B cell (primary cell): Measurements from ENCODE around the gene DGKQ. TPM values are rescaled to one million over a fixed set of nuclear protein-coding genes. Genes with fewer than 3 reads are reported as not detected.
A peak's percentile ranks its signal among the peaks of the same experiment; 100 is the strongest.

Experiments used
- ATAC-seq: fragments of 200-7000 bp; cut with Tn5 transposase; one replicate; pipeline ENCODE4 v1.10.0; 2021; ENCODE audit warnings: low read depth, mild to moderate bottlenecking, moderate number of reproducible peaks, moderate library complexity
- CTCF ChIA-PET: fragments of 350-600 bp; sonication (Branson Sonifier 250); formaldehyde crosslinking; loops from one replicate; lab custom pipeline; 2021; ENCODE audit warnings: antibody characterized with exemption, inconsistent platforms; lab: Charles Lee
- POLR2A ChIA-PET: fragments of 350-600 bp; sonication (Branson Sonifier 250); formaldehyde crosslinking; loops from one replicate; lab custom pipeline; 2021; ENCODE audit warnings: antibody characterized with exemption; lab: Charles Lee
- DNase-seq: peaks from one replicate; pipeline ENCODE4 v3.0.0; 2013
- H2AFZ ChIP-seq: 2 replicates; pipeline ENCODE4 v1.6.1; 2012; ENCODE audit warnings: mild to moderate bottlenecking, low read depth, low read length; ENCODE audit not compliant: insufficient read depth, poor library complexity, severe bottlenecking
- H3K27ac ChIP-seq, 2 donors: 1 replicate in 1 of 2; 2 replicates in 1 of 2; pipeline ENCODE4 v1.5.1; 2012 to 2013; ENCODE audit warnings: low read length in 2 of 2, mild to moderate bottlenecking in 2 of 2, moderate library complexity in 1 of 2
- H3K27me3 ChIP-seq, 4 experiments: fragments of 200-600 bp in 1 of 4; sonication (generic) in 1 of 4; replicated peaks in 1 of 4; 1 replicate in 2 of 4; 2 replicates in 2 of 4; pipeline versions ENCODE4 v1.6.1 to v1.7.0; 2013 to 2016; ENCODE audit warnings: low read length in 3 of 4, mild to moderate bottlenecking in 2 of 4, mixed read lengths in 1 of 4, moderate library complexity in 1 of 4; ENCODE audit not compliant: insufficient read depth in 4 of 4, control insufficient read depth in 3 of 4; ENCODE audit errors: control extremely low read depth in 1 of 4
- H3K36me3 ChIP-seq, 2 experiments: replicated peaks in 1 of 2; 1 replicate in 1 of 2; 2 replicates in 1 of 2; pipeline versions ENCODE4 v1.6.1 to v1.7.1; 2013; ENCODE audit warnings: low read length in 1 of 2; ENCODE audit not compliant: insufficient read depth in 2 of 2, control insufficient read depth in 1 of 2; ENCODE audit errors: control extremely low read depth in 1 of 2, extremely low read depth in 1 of 2
- H3K4me1 ChIP-seq, 2 donors: fragments of 200-600 bp in 1 of 2; sonication (generic) in 1 of 2; 1 replicate in 1 of 2; 2 replicates in 1 of 2; pipeline versions ENCODE4 v1.5.1 to v1.6.1; 2013 to 2017; ENCODE audit warnings: low read length in 2 of 2; ENCODE audit not compliant: control insufficient read depth in 2 of 2, insufficient read depth in 2 of 2
- H3K4me2 ChIP-seq: replicated peaks from 2 replicates; pipeline ENCODE3; 2012; ENCODE audit warnings: mild to moderate bottlenecking, low read depth, low read length; ENCODE audit not compliant: poor library complexity, severe bottlenecking
- H3K4me3 ChIP-seq, 5 experiments: fragments of 200-600 bp in 1 of 5; sonication (generic) in 1 of 5; 1 replicate in 3 of 5; 2 replicates in 2 of 5; pipeline versions ENCODE4 v1.5.1 to v1.7.0; 2011 to 2016; ENCODE audit warnings: low read length in 4 of 5, mild to moderate bottlenecking in 4 of 5, low read depth in 2 of 5, control low read depth in 1 of 5, moderate library complexity in 1 of 5; ENCODE audit not compliant: insufficient read depth in 1 of 5; ENCODE audit errors: control extremely low read depth in 1 of 5, extremely low read depth in 1 of 5
- H3K79me2 ChIP-seq: fragments of 200-600 bp; sonication (generic); one replicate; pipeline ENCODE4 v1.6.0; 2016; ENCODE audit warnings: low read length; ENCODE audit not compliant: control insufficient read depth, insufficient read depth
- H3K9ac ChIP-seq: fragments of 200-600 bp; sonication (generic); 2 replicates; pipeline ENCODE4 v1.6.1; 2017; ENCODE audit warnings: mild to moderate bottlenecking, low read length, moderate library complexity
- H3K9me3 ChIP-seq, 3 donors: one replicate each; pipeline versions ENCODE4 v1.6.1 to v1.7.1; 2013; ENCODE audit warnings: low read length in 2 of 3; ENCODE audit not compliant: control insufficient read depth in 2 of 3, insufficient read depth in 1 of 3; ENCODE audit errors: control extremely low read depth in 1 of 3
- H4K20me1 ChIP-seq: 2 replicates; pipeline ENCODE4 v1.6.0; 2012; ENCODE audit warnings: mild to moderate bottlenecking, low read length; ENCODE audit not compliant: insufficient read depth, control insufficient read depth, poor library complexity, severe bottlenecking
- H3K27ac Mint-ChIP-seq: one replicate; pipeline ENCODE4 v1.8.0; 2021; ENCODE audit warnings: mixed read lengths
- H3K27me3 Mint-ChIP-seq: one replicate; pipeline ENCODE4 v1.8.0; 2021; ENCODE audit warnings: mixed read lengths
- H3K4me1 Mint-ChIP-seq: one replicate; pipeline ENCODE4 v1.8.0; 2021; ENCODE audit warnings: mixed read lengths
- H3K4me3 Mint-ChIP-seq: one replicate; pipeline ENCODE4 v1.8.0; 2021; ENCODE audit warnings: mixed read lengths
- H3K9me3 Mint-ChIP-seq: one replicate; pipeline ENCODE4 v1.8.0; 2022; ENCODE audit warnings: mixed read lengths; ENCODE audit not compliant: insufficient read depth
- EZH2 ChIP-seq: IDR thresholded peaks from 2 replicates; pipeline ENCODE4 v1.6.1; 2012; ENCODE audit warnings: borderline replicate concordance, low read depth, mild to moderate bottlenecking, moderate library complexity, low read length; ENCODE audit not compliant: insufficient read depth, poor library complexity, severe bottlenecking
- WGBS: methylation state at CpG from one replicate; pipeline ENCODE4 v1.1.5; 2013; ENCODE audit warnings: missing lambda C conversion rate; ENCODE audit not compliant: insufficient coverage; 5-methylcytosine and 5-hydroxymethylcytosine counted together
- intact Hi-C: fragments of 100-400 bp; cut with micrococcal nuclease; formaldehyde crosslinking; loops from one replicate; pipeline ENCODE4 v1.10.0; 2022
- polyA plus RNA-seq: library from polyadenylated mRNA; depleted of rRNA; stranded (reverse); fragments of >200 nt; gene quantifications from 2 replicates; pipeline ENCODE4 v1.2.3, GENCODE V29; 2012
- total RNA-seq, 2 donors: library from RNA; stranded (reverse); fragments of 120-200 nt in 1 of 2; gene quantifications; 1 replicate in 1 of 2; 2 replicates in 1 of 2; pipeline versions ENCODE4 v1.2.3 to v1.2.4, GENCODE V29; 2013 to 2022
- TF ChIP-seq, protein P1 (sequence below): fragments of 200-600 bp; IDR thresholded peaks from one replicate; pipeline ENCODE4 v1.8.0; 2022; ENCODE audit warnings: antibody characterized with exemption, mild to moderate bottlenecking

Gene DGKQ
- total and polyA plus RNA-seq, 2 donors (not counting 1 experiment from before 2014, with no cell fraction given) = 22.6 to 30.4 TPM

GRCh38 chr4:987624-988513, 14.5 kb upstream of the DGKQ start:
- no peak for ATAC-seq
- Histone ChIP-seq H3K27ac (peak overlapping the region in 1 of 2 donors; percentile 25), H3K9ac (peak overlapping the region; percentile 71)

More at GRCh38 chr4:987624-988513, 14.5 kb upstream of the DGKQ start:
- intact Hi-C loops = loop anchor here (1.0 to 10.0 kb wide), 10 partner anchors 15 to 743 kb away; partner anchors contain the start of genes DGKQ, FGFRL1, GAK and TMEM175
- Mint-ChIP-seq H3K4me1 (peaks cover 26% of the 10 kb centered on the region), H3K9me3 (no peaks in the 10 kb centered on the region), H3K27ac (peak overlapping the region; percentile 79), H3K27me3 (no peaks in the 10 kb centered on the region), H3K4me3 (peak overlapping the region; percentile 76)
- peaks cover 14% of the 10 kb centered on the region for H4K20me1 ChIP-seq
- TF ChIP-seq, protein P1, sequence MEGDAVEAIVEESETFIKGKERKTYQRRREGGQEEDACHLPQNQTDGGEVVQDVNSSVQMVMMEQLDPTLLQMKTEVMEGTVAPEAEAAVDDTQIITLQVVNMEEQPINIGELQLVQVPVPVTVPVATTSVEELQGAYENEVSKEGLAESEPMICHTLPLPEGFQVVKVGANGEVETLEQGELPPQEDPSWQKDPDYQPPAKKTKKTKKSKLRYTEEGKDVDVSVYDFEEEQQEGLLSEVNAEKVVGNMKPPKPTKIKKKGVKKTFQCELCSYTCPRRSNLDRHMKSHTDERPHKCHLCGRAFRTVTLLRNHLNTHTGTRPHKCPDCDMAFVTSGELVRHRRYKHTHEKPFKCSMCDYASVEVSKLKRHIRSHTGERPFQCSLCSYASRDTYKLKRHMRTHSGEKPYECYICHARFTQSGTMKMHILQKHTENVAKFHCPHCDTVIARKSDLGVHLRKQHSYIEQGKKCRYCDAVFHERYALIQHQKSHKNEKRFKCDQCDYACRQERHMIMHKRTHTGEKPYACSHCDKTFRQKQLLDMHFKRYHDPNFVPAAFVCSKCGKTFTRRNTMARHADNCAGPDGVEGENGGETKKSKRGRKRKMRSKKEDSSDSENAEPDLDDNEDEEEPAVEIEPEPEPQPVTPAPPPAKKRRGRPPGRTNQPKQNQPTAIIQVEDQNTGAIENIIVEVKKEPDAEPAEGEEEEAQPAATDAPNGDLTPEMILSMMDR = no peak
- no peak for TF ChIP-seq EZH2
- ChIA-PET CTCF (interaction anchor here (0.8 to 6.7 kb wide), 28 partner anchors 10 to 746 kb away, joined by 3 to 90 read pairs (median 4); partner anchors contain the start of genes ATP5ME, DGKQ, GAK and TMEM175), POLR2A (interaction anchor here (0.5 to 1.7 kb wide), 8 partner anchors 22 to 314 kb away, joined by 3 to 6 read pairs (median 4); partner anchors contain the start of genes ATP5ME, FGFRL1 and MYL5)
- WGBS = 89% methylated on average over 27 of the region's 37 CpGs
- peak overlapping the region; percentile 86 for H3K4me2 ChIP-seq
- no peaks in the 10 kb centered on the region for H3K36me3 ChIP-seq
- peaks cover 25 to 26% of the 10 kb centered on the region in 2 donors for H3K4me1 ChIP-seq
- no peaks in the 10 kb centered on the region for H3K27me3 ChIP-seq
- no peak for DNase-seq
- H3K9me3 ChIP-seq = no peaks in the 10 kb centered on the region
- H3K4me3 ChIP-seq = peak overlapping the region in 4 of 5 experiments; percentile 25 to 72 (median 66)
- peaks cover 15% of the 10 kb centered on the region for H3K79me2 ChIP-seq
- H2AFZ ChIP-seq = peak overlapping the region; percentile 92
